Uterus (tissue), 4 donors: ENCODE results near the gene SLC39A3. TPM values are rescaled to one million over a fixed set of nuclear protein-coding genes. Genes with fewer than 3 reads are reported as not detected.

Source experiments
- DNase-seq, 2 donors: peaks; one replicate each; pipeline ENCODE4 v3.0.0-alpha.2; 2019 to 2020
- H3K27ac ChIP-seq, 2 donors: fragments of 200-600 bp; sonication (generic); 1 replicate in 1 of 2; 2 replicates in 1 of 2; pipeline ENCODE4 v1.5.1; 2016 to 2018
- H3K27me3 ChIP-seq, 2 donors: fragments of 200-600 bp; sonication (generic); one replicate each; pipeline ENCODE4 v1.5.1; 2018 to 2019; ENCODE audit warnings: control low read depth in 1 of 2
- H3K36me3 ChIP-seq, 2 donors: fragments of 200-600 bp; sonication (generic); one replicate each; pipeline ENCODE4 v1.5.1; 2019; ENCODE audit warnings: control low read depth in 1 of 2
- H3K4me1 ChIP-seq, 2 donors: fragments of 200-600 bp; sonication (generic); one replicate each; pipeline ENCODE4 v1.5.1; 2018 to 2019; ENCODE audit warnings: control low read depth in 1 of 2
- H3K4me3 ChIP-seq, 2 donors: fragments of 200-600 bp; sonication (generic); 1 replicate in 1 of 2; 2 replicates in 1 of 2; pipeline ENCODE4 v1.5.1; 2018 to 2019; ENCODE audit warnings: mild to moderate bottlenecking in 1 of 2
- H3K9me3 ChIP-seq, 2 donors: fragments of 200-600 bp; sonication (generic); one replicate each; pipeline ENCODE4 v1.5.1; 2019; ENCODE audit warnings: control low read depth in 1 of 2
- CTCF ChIP-seq, 4 experiments: fragments of 200-600 bp in 2 of 4; fragments of 450-650 bp in 2 of 4; sonication (generic) in 2 of 4; IDR thresholded peaks; one replicate each; pipeline ENCODE4 v1.5.1; 2016 to 2019; ENCODE audit warnings: antibody characterized with exemption in 4 of 4, mild to moderate bottlenecking in 2 of 4, moderate library complexity in 1 of 4
- POLR2A ChIP-seq, 2 donors: fragments of 450-650 bp; IDR thresholded peaks; one replicate each; pipeline ENCODE4 v1.6.1; 2016; ENCODE audit warnings: antibody characterized with exemption in 2 of 2, mild to moderate bottlenecking in 1 of 2, moderate library complexity in 1 of 2
- intact Hi-C: fragments of 100-400 bp; cut with DNase I; formaldehyde crosslinking; loops from one replicate; pipeline ENCODE4 v1.15.1; 2023; ENCODE audit warnings: low total_unique reads
- total RNA-seq, 4 donors: library from RNA; depleted of rRNA in 3 of 4; stranded (reverse); fragments of >200 nt in 3 of 4; gene quantifications; one replicate each; pipeline versions ENCODE4 v1.1.0 to v1.2.4, GENCODE V29; 2014 to 2023
- donor health status: DM: yes; HTN: yes; CAD: no.

Gene SLC39A3
- total RNA-seq, 4 donors from 2014 or later, result 4.7 to 138 (median 28.2) TPM

- H3K9me3 ChIP-seq, result no peaks in the 10 kb centered on the region
- H3K27ac ChIP-seq, result no peak overlapping the region
- no peaks in the 10 kb centered on the region for H3K36me3 ChIP-seq
- TF ChIP-seq CTCF (IDR thresholded peaks at IDR 0.05) (no peak), POLR2A (IDR thresholded peaks at IDR 0.05) (no peak)
- no peak for DNase-seq
- H3K4me3 ChIP-seq, result no peak overlapping the region
- intact Hi-C loops, result loop anchor here (10.0 kb wide), 1 partner anchor 115 kb away; no protein-coding TSS in a partner anchor
- no peaks in the 10 kb centered on the region for H3K27me3 ChIP-seq
- no peaks in the 10 kb centered on the region for H3K4me1 ChIP-seq
These were observed 20.1 kb upstream of the SLC39A3 start for GRCh38 chr19:2759965-2760364.

GRCh38 chr19:2759362-2759761, 19.5 kb upstream of the SLC39A3 start:
- DNase-seq, result no peak
- Histone ChIP-seq H3K4me3 (no peak overlapping the region), H3K27ac (no peak overlapping the region), H3K36me3 (no peaks in the 10 kb centered on the region), H3K9me3 (no peaks in the 10 kb centered on the region), H3K27me3 (no peaks in the 10 kb centered on the region), H3K4me1 (no peaks in the 10 kb centered on the region)
- TF ChIP-seq POLR2A (IDR thresholded peaks at IDR 0.05), result no peak
- no peak for TF ChIP-seq CTCF (IDR thresholded peaks at IDR 0.05)
- intact Hi-C loops, result loop anchor here (10.0 kb wide), 1 partner anchor 115 kb away; no protein-coding TSS in a partner anchor

GRCh38 chr19:2758601-2759313, 18.9 kb upstream of the SLC39A3 start:
- intact Hi-C loops, result loop anchor here (10.0 kb wide), 1 partner anchor 114 kb away; no protein-coding TSS in a partner anchor
- Histone ChIP-seq H3K27me3 (no peaks in the 10 kb centered on the region), H3K4me3 (no peak overlapping the region), H3K4me1 (no peaks in the 10 kb centered on the region), H3K27ac (no peak overlapping the region), H3K9me3 (no peaks in the 10 kb centered on the region), H3K36me3 (no peaks in the 10 kb centered on the region)
- TF ChIP-seq POLR2A (IDR thresholded peaks at IDR 0.05) (no peak), CTCF (IDR thresholded peaks at IDR 0.05) (no peak)
- no peak for DNase-seq

GRCh38 chr19:2756921-2757881, 17.4 kb upstream of the SLC39A3 start:
- Histone ChIP-seq H3K4me3 (no peak overlapping the region), H3K36me3 (no peaks in the 10 kb centered on the region), H3K27ac (no peak overlapping the region), H3K9me3 (no peaks in the 10 kb centered on the region), H3K27me3 (no peaks in the 10 kb centered on the region), H3K4me1 (no peaks in the 10 kb centered on the region)
- intact Hi-C loops, result loop anchor here (10.0 kb wide), 1 partner anchor 112 kb away; no protein-coding TSS in a partner anchor
- DNase-seq, result no peak
- TF ChIP-seq POLR2A (IDR thresholded peaks at IDR 0.05) (no peak), CTCF (IDR thresholded peaks at IDR 0.05) (no peak)
